GM20000 (cell line): ENCODE measurements around the gene SNAPC4.
A peak's percentile ranks its signal among the peaks of the same experiment; 100 is the strongest.

ENCODE experiments used
- DNase-seq: peaks from one replicate; pipeline ENCODE4 v3.0.0; 2012; ENCODE audit warnings: low spot score
- TF ChIP-seq, protein P1 (sequence below): IDR thresholded peaks from 2 replicates; pipeline ENCODE4 v1.5.1; 2012; ENCODE audit warnings: mild to moderate bottlenecking, control low read depth; ENCODE audit errors: extremely low read depth, missing control alignments

SNAPC4 gene

DNA sequence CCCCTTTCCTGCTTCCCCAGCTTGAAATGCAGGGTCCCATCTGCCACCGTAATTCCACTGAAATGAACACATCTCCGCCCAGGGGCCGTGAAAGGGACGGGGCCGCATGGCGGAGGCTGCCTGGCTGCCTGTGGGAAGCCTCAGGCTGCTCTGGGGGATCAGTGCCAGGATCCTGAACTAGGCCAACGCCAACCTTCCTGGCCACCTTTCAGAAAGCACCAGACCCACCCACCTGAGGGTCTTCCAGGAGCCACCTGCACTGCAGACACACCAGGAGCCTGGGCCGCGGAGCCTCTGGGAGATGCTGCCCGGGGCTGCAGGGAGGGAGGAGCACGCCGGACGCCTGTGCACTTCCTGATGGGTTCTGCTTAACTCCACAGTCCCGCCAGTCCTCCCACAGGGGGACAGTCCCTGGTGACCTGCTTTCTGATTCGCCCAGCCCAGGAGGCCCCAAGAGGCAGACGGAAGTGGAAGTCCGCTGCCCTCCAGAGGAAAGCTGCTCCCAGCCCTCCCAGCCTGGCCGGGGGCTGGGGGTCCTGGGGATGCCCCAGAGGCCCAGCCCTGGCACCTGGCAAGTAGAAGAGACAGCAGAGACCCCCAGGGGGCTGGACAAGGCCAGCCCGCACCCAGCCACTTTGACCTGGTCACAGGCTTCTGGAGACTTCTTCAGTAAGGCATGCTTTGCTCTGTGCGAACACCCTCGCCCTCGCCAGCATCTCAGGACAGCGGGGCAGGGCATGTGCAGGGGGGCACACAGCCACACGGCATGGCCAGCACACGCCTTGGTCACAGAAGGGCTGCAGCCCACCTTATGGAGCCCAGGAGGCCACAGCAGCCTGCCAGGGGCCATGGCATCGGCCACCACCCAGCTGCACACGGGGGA, 26.4 kb downstream of the SNAPC4 start, which contains the start of gene CARD9:
Gene CARD9, minus strand, starts transcription at position 370 of the 883 bp plus-strand sequence. CDS start 1,591 bp downstream, outside the sequence.
- peak; percentile 83 for DNase-seq
- TF ChIP-seq, protein P1, sequence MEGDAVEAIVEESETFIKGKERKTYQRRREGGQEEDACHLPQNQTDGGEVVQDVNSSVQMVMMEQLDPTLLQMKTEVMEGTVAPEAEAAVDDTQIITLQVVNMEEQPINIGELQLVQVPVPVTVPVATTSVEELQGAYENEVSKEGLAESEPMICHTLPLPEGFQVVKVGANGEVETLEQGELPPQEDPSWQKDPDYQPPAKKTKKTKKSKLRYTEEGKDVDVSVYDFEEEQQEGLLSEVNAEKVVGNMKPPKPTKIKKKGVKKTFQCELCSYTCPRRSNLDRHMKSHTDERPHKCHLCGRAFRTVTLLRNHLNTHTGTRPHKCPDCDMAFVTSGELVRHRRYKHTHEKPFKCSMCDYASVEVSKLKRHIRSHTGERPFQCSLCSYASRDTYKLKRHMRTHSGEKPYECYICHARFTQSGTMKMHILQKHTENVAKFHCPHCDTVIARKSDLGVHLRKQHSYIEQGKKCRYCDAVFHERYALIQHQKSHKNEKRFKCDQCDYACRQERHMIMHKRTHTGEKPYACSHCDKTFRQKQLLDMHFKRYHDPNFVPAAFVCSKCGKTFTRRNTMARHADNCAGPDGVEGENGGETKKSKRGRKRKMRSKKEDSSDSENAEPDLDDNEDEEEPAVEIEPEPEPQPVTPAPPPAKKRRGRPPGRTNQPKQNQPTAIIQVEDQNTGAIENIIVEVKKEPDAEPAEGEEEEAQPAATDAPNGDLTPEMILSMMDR = no peak

DNA sequence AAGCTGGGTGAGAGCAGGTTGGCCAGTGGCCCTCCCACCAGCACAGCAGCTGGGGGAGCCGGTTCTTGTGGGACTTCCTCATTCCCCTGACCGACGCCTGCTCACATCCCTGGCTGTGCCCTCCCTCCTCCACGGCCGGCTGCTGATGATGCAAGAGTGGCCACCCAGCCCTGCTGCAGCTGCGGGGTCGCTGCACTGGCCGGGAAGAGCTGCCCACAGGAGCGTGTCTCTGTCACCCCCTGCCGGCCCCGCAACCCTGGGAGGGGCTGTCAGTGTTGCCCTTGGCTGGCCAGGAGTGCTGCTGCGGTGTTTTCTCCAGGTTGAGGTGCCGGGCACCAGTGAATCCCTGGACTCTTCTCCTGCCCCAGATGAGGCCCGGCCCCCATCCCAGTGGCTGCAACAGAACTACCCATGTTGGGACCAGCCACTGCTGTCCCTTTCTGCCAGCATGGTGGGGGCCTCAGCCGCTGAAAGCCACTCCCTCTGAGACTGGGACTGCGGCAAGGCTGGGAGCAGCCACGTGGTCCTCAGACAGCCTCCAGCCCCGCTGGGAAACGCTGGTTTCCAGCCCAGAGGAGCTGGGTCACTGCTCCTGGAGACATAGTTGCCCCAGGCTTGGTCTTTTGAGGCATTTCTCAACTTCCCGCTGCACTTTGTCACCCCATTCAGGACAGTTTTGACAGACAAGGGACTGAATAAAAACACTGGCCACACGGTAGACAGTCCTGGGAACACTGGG, 27.2 kb downstream of the SNAPC4 start:
- TF ChIP-seq, protein P1 = no peak
- DNase-seq = peak; percentile 65

DNA sequence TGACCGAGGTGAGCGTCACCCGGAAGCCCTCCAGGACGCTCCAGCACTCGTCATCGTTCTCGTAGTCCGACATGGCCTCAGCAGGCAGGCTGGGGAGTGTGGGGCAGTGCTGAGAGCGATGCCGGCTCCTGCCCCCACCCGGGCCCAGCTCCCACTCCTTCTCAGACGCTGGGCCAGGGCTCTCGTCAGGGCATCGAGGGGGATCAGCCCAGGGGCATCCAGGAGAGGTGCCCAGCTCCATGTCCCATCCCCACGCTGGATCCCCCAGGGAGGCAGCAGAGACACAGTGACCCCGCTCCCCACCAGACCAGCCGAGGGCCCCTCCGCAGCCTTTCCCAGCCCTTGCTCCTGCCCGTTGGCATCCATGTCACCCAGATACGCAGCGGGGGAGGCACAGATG, 28.0 kb downstream of the SNAPC4 start:
- DNase-seq = no peak
- TF ChIP-seq, protein P1 = no peak

DNA sequence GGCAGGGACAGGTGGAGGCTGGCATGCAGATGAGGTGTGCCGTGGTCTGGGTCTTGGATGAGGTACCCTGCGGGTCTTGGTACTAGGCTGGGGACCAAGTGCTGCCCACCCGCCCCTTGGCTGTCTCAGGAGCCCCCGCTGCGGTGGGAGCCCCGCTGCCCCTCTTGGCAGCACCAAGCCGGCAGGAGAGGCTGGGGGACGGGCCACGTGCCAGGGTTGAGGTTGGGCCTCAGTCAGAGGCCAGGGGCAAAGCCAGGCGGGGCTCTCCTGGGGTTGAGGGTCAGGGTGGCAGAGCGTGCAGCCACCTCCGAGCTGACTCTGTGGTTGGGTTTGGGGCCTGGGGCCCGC, 28.5 kb downstream of the SNAPC4 start:
- DNase-seq = no peak
- TF ChIP-seq, protein P1 = no peak

DNA sequence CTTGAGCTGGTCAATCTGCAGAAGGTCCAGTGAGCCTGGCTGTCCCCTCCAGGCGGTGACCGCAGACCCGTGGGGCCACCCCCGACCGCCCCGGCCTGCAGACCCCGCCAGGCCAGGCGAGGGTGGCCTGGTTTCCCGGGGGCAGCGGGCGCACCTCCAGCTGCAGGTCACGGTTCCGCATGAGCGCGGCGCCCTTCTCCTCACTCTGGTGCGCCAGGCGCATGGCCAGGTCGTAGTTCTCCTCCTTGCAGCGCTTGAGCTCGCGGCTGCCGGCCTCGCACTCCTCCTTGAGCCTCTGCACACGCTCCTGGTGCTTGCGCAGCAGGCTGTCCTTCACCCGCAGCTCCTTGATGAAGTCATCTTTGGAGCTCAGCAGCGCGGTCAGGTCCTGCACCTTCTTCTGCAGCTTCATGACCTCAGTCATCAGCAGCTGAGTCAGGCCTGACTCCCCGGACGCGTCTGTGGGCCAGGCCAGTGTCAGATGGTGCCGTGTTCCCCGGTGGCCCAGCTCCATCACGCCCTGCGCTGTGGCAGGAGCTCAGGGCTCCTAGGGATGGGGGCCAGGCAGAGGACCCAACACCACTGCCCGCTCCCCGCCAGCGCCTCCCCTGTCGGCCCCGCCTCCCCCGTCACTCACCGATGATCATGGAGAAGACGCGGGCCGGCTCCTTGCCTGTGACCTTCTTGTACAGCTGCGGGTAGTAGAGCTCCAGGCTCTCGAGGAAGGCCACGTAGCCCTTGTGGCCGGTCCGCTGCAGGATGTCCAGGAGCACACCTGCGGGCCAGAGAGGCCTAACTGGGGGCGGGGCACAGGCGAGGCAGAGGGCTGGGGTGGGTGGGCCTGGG, 29.1 kb downstream of the SNAPC4 start:
- no peak for DNase-seq
- TF ChIP-seq, protein P1 = no peak

DNA sequence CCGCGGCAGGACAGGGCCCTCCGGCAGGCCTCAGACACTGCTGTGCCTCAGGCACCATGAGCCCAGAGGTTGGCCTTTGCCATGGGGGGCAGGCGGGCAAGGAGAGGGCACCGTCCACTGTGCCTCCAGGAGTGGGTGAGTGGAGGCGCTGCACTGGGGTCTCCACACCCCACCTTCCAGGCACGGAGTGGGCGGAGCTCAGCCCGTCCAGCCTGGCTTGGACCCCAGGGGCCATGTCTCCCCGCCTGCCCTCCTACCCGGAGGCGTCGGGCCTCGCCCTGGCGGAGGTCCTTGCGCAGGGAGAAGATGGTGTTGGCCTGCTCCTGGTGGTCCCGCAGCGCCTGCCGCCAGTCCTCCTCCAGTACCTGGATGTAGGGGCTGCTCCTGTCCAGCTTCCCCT, 29.9 kb downstream of the SNAPC4 start:
- DNase-seq = no peak
- TF ChIP-seq, protein P1 = no peak
